Stimulated activated CD4-positive, alpha-beta T cell treated with anti-CD3 and anti-CD28 coated beads, Interleukin-2, amount 100 ng/mL, for 24 hours (primary cell): ENCODE data around the gene CYBC1.

Experiments used
- DNase-seq, 2 donors: peaks; one replicate each; pipeline ENCODE4 v3.0.0-alpha.2; 2020

The CYBC1 gene

GRCh38 chr17:82407255-82407654 lies 43.3 kb downstream of the CYBC1 start:
- no peak for DNase-seq

GRCh38 chr17:82406131-82406671 lies 44.4 kb downstream of the CYBC1 start:
- DNase-seq, result no peak

GRCh38 chr17:82405051-82405450 lies 45.5 kb downstream of the CYBC1 start:
- no peak for DNase-seq

- no peak for DNase-seq
Measured at GRCh38 chr17:82403662-82404660, 46.6 kb downstream of the CYBC1 start.

- no peak for DNase-seq
Measured at GRCh38 chr17:82402865-82403264, 47.7 kb downstream of the CYBC1 start.

- DNase-seq, result peak; percentile 49 to 67
Measured at GRCh38 chr17:82400830-82401229, 49.7 kb downstream of the CYBC1 start.

- DNase-seq, result no peak
Measured at GRCh38 chr17:82400206-82400605, 50.3 kb downstream of the CYBC1 start.

GRCh38 chr17:82399601-82400101 lies 50.9 kb downstream of the CYBC1 start:
- no peak for DNase-seq

- no peak for DNase-seq
Measured at GRCh38 chr17:82399041-82399441, 51.5 kb downstream of the CYBC1 start.

GRCh38 chr17:82397449-82398335 lies 52.9 kb downstream of the CYBC1 start:
- DNase-seq, result no peak

- no peak for DNase-seq
Measured at GRCh38 chr17:82396601-82397435, 53.7 kb downstream of the CYBC1 start.

GRCh38 chr17:82394278-82394677 lies 56.3 kb downstream of the CYBC1 start:
- DNase-seq, result no peak

GRCh38 chr17:82392941-82393340 lies 57.6 kb downstream of the CYBC1 start:
- no peak for DNase-seq
